WERI-Rb-1 (cell line): Measurements from ENCODE around the gene ST7L.

ENCODE experiments used
- DNase-seq: peaks from one replicate; pipeline ENCODE4 v3.0.0-alpha.2; 2020
- H3K27ac ChIP-seq: fragments of 250-450 bp; sonication (Bioruptor Pico); 2 replicates; pipeline ENCODE4 v1.5.1; 2020; ENCODE audit warnings: mild to moderate bottlenecking, moderate library complexity
- H3K27me3 ChIP-seq: fragments of 250-450 bp; sonication (Bioruptor Pico); 2 replicates; pipeline ENCODE4 v1.5.1; 2021; ENCODE audit warnings: mild to moderate bottlenecking, low read depth, moderate library complexity; ENCODE audit not compliant: insufficient read depth, severe bottlenecking
- H3K36me3 ChIP-seq: fragments of 250-450 bp; sonication (Bioruptor Pico); 2 replicates; pipeline ENCODE4 v1.5.1; 2020; ENCODE audit warnings: mild to moderate bottlenecking, moderate library complexity
- H3K4me3 ChIP-seq: 2 replicates; pipeline ENCODE4 v1.5.1; 2011; ENCODE audit warnings: low read depth, mild to moderate bottlenecking, control low read depth, low read length
- H3K9me3 ChIP-seq: fragments of 250-450 bp; sonication (Bioruptor Pico); 2 replicates; pipeline ENCODE4 v1.5.1; 2021; ENCODE audit warnings: mild to moderate bottlenecking, moderate library complexity; ENCODE audit not compliant: severe bottlenecking
- CTCF ChIP-seq: IDR thresholded peaks from 2 replicates; pipeline ENCODE4 v1.5.1; 2011; ENCODE audit warnings: low read depth, mild to moderate bottlenecking, control low read depth, inconsistent platforms, low read length

The ST7L gene

GRCh38 chr1:112620377-112620695 lies 1.4 kb upstream of the ST7L start:
- H3K4me3 ChIP-seq: peak overlapping the region; percentile 99
- H3K27ac ChIP-seq: peak overlapping the region; percentile 98
- DNase-seq: no peak
- no peaks in the 10 kb centered on the region for H3K9me3 ChIP-seq
- H3K36me3 ChIP-seq: peaks cover 20% of the 10 kb centered on the region
- no peaks in the 10 kb centered on the region for H3K27me3 ChIP-seq
- TF ChIP-seq CTCF: no peak

GRCh38 chr1:112619518-112620376 lies 806 bp upstream of the ST7L start, which contains the start of gene CAPZA1:
CAPZA1 (plus strand) TSS chr1:112619832; CDS start chr1:112619845, 13 bp downstream.
- no peaks in the 10 kb centered on the region for H3K27me3 ChIP-seq
- peak within 1 kb of the TSS; percentile 99 for H3K4me3 ChIP-seq
- TF ChIP-seq CTCF: no peak
- H3K36me3 ChIP-seq: peaks cover 24% of the 10 kb centered on the region
- peak; percentile 89 for DNase-seq
- H3K9me3 ChIP-seq: no peaks in the 10 kb centered on the region
- H3K27ac ChIP-seq: peak within 1 kb of the TSS; percentile 98

GRCh38 chr1:112618114-112618720 lies 724 bp downstream of the ST7L start:
- TF ChIP-seq CTCF: no peak
- no peak for DNase-seq
- no peaks in the 10 kb centered on the region for H3K27me3 ChIP-seq

GRCh38 chr1:112614460-112615065 lies 4.4 kb downstream of the ST7L start:
- Histone ChIP-seq H3K27me3 (no peaks in the 10 kb centered on the region), H3K4me3 (no peak overlapping the region), H3K9me3 (no peaks in the 10 kb centered on the region), H3K27ac (no peak overlapping the region), H3K36me3 (peaks cover 62% of the 10 kb centered on the region)
- DNase-seq: peak; percentile 12
- peak; percentile 38 for TF ChIP-seq CTCF

More at GRCh38 chr1:112618114-112618720, 724 bp downstream of the ST7L start:
- Histone ChIP-seq H3K27ac (peak overlapping the region; percentile 98), H3K4me3 (peak overlapping the region; percentile 99), H3K36me3 (peaks cover 33% of the 10 kb centered on the region), H3K9me3 (no peaks in the 10 kb centered on the region)

- Histone ChIP-seq H3K36me3 (peaks cover 82% of the 10 kb centered on the region), H3K4me3 (no peak overlapping the region), H3K9me3 (no peaks in the 10 kb centered on the region), H3K27ac (no peak overlapping the region), H3K27me3 (no peaks in the 10 kb centered on the region)
- TF ChIP-seq CTCF: no peak
- no peak for DNase-seq
These were observed 13.2 kb downstream of the ST7L start for GRCh38 chr1:112605633-112606327.
